ENCODE measurements around the gene TREX2. TPM values are rescaled to one million over a fixed set of nuclear protein-coding genes. Genes with fewer than 3 reads are reported as not detected.
"Not testable (repeated sequence)": the region's sequence is repeated elsewhere in the genome, so short reads cannot be mapped to it uniquely, and the experiment has no call there.

Gene TREX2
- total RNA-seq, 1 experiment from 2014 or later = 1.8 TPM

- Histone ChIP-seq H3K4me3 (ENCODE audit: insufficient read depth, low read depth, low read length) (no peak overlapping the region), H3K27me3 (ENCODE audit: control insufficient read depth, insufficient read depth, low read length) (peaks cover 5% of the 10 kb centered on the region; the same call in 1 of the 2 replicates), H3K36me3 (replicated peaks; ENCODE audit: control insufficient read depth, insufficient read depth, low read length) (no peaks in the 10 kb centered on the region)
- DNase-seq = no peak
Measured at GRCh38 chrX:153407736-153408135, 38.1 kb downstream of the TREX2 start.

DNA sequence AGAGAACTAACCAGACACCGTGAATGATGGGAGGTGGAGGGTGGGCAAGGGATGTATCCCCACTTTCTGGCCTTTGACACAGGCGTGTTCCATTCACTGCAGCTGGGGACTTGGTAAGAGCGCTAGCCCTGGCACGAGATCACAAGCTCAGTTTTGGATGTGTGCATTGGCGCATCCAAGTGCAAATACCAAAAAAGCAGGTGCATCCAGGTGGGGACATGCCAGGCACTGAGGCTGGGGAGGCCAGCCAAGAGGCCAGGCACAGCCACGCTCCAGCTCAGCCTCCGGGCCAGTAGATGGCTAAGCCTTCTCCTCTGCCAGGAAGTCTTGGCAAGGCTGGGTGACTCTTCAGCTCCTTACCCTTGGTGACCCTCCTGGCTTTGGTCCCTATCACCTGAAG, 39.0 kb downstream of the TREX2 start:
- H3K4me3 ChIP-seq (ENCODE audit: insufficient read depth, low read depth, low read length) = no peak overlapping the region
- no peaks in the 10 kb centered on the region for H3K36me3 ChIP-seq (replicated peaks; ENCODE audit: control insufficient read depth, insufficient read depth, low read length)
- no peak for DNase-seq
- H3K27me3 ChIP-seq (ENCODE audit: control insufficient read depth, insufficient read depth, low read length) = peaks cover 4% of the 10 kb centered on the region; the same call in 1 of the 2 replicates

DNA sequence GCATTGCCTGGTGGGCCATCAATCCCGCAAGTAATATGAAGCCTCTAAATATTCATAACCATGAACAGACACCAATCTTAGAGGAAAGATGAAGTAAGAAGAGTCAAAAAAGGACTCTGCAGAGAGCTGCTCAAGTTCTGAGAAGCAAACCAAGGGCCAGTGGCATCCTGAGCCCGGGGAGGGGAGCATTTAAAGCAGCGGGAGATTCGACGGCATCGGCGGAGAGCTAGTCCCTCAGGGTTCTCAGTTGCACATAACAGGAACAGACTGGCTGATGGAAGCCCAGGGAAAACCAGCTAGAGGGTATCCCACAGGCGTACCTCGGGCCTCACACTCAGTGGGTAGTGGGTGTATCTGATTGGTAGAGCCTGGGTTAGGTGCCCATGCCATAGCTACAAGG, 39.8 kb downstream of the TREX2 start:
- no peak for DNase-seq
- Histone ChIP-seq H3K36me3 (replicated peaks; ENCODE audit: control insufficient read depth, insufficient read depth, low read length) (no peaks in the 10 kb centered on the region), H3K27me3 (ENCODE audit: control insufficient read depth, insufficient read depth, low read length) (peaks cover 3% of the 10 kb centered on the region; the same call in 1 of the 2 replicates), H3K4me3 (ENCODE audit: insufficient read depth, low read depth, low read length) (no peak overlapping the region)

DNA sequence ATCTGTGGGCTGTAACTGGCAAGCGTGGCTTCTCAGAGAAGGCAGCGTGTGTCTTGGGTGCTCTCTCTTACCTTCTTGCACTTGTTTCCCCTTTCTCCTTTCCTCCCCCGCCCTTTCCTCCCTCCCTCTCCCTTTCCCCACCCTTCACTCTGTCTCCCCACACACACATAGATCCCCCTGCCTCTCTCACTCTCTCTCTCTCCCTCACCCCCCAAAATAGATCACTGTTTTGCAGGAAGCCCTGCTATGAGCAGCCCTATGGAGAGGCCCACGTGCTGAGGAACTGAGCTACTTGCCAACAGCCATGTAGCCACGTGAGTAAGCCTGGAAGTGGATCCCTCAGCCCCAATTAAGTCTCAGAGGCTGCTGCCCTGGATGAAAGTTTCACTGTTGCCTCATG, 40.4 kb downstream of the TREX2 start:
- Histone ChIP-seq H3K36me3 (replicated peaks; ENCODE audit: control insufficient read depth, insufficient read depth, low read length) (no peaks in the 10 kb centered on the region), H3K4me3 (ENCODE audit: insufficient read depth, low read depth, low read length) (no peak overlapping the region), H3K27me3 (ENCODE audit: control insufficient read depth, insufficient read depth, low read length) (no peaks in the 10 kb centered on the region)
- no peak for DNase-seq

DNA sequence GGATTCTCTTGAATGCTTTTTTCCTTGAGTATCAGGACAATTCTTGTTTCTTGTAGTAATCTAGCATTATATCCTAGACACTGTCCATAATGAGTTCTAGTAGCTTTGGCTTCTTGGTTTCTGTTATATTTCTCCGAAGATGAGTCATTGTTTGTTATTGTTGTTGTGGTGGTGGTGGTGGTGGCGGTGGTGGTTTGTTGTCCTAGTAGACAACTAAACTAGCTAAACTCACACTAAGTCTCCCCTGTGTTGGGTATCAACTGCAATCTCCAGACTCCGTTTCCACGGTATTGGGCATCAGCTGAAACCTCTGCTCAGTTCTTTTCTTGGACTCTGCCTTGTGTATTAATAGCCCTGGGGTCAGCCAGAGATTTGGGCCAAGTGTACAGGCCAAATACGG, 41.5 kb downstream of the TREX2 start:
- H3K4me3 ChIP-seq (ENCODE audit: insufficient read depth, low read depth, low read length); H3K27me3 ChIP-seq (ENCODE audit: control insufficient read depth, insufficient read depth, low read length); DNase-seq: not testable (repeated sequence)

DNA sequence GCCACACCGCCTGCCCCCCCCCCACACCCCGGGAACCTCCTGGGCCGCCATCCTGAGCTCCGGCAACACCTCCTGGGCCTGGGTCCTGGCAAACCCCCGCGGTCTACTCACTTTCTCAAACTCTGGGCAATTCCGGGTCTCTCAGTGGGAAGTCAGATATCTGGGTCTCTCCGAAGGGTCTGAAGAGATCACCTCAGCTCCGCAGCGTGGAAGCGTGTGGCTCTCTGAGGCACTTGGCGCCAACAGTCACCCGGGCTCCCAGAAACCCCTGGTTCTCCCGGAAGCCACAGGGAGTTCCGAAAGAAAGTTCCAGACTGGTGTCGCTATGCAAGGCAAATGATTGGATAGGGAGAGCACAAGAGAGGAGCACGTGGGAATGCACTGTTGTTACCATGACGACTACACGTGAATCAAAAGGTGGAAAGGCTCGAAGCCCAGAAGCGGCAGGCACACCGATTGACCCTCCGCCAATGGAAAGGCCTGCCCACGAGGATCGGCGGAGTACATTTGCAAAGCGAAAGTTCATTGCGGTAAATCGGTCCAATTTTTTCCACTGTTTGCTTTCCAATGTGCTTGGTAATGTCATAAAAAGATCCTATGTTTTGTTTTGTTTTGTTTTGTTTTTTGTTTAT, 44.6 kb downstream of the TREX2 start, which contains the start of gene PNMA6E:
TSS of gene PNMA6E (minus strand) at position 218 of the 632 bp plus-strand sequence. CDS start 2,501 bp downstream, outside the sequence.
- Histone ChIP-seq H3K27me3 (ENCODE audit: control insufficient read depth, insufficient read depth, low read length) (no peaks in the 10 kb centered on the region), H3K36me3 (replicated peaks; ENCODE audit: control insufficient read depth, insufficient read depth, low read length) (no peaks in the 10 kb centered on the region), H3K4me3 (ENCODE audit: insufficient read depth, low read depth, low read length) (no peak within 1 kb of the TSS)
- no peak for DNase-seq

More for the DNA sequence above, 41.5 kb downstream of the TREX2 start:
- not testable (repeated sequence) for H3K36me3 ChIP-seq (replicated peaks; ENCODE audit: control insufficient read depth, insufficient read depth, low read length)

DNA sequence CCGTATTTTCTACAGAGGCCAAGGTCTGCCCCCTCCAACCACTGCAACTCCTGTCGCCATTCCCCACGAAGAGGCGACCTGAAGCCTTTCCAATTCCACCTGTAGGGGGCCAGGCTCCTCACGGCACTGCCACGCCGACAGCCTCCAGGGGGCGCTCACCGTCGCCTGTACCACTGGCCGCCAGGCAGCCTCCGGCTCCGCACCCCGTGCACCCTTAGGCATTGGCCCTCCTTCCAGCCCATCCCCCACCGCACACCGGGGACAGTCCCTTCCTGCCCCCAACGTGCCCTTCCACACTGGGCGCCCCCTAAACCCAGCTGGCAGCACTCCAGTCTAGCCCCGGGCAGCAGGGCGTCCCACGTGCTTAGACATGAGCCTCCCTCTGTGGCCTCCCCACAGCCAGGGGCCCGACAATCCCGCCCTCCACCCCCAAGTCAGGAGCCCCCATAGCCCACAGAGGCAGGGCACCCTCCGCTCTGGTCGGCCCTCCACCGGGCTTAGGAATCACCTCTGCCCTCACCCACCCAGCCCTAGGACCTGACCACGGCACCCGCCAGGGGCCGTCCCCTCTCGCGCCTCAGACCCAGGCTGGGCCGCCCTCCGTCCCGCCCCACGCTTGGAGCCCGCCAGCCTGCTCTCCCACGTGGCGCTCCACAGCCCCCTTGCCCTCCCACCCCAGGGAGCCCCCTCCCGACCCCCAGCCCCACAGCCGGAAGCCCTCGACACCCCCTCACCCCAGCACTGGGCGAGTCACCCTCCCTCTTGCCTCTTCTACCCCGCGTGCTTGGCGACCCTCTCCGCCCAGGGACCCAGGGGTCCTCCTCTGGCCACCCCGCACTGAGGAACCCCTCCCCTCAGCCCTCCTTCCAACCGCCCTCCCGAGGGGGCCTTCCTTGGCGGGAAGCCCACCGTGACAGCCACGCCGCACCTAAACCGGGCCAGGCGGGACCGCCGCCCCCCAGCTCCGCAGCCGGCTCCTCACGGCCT, 45.4 kb downstream of the TREX2 start:
- H3K36me3 ChIP-seq (replicated peaks; ENCODE audit: control insufficient read depth, insufficient read depth, low read length) = no peaks in the 10 kb centered on the region
- no peak overlapping the region for H3K4me3 ChIP-seq (ENCODE audit: insufficient read depth, low read depth, low read length)
- no peaks in the 10 kb centered on the region for H3K27me3 ChIP-seq (ENCODE audit: control insufficient read depth, insufficient read depth, low read length)
- peak; percentile 94 for DNase-seq

GRCh38 chrX:153398275-153398960, 47.4 kb downstream of the TREX2 start:
- no peaks in the 10 kb centered on the region for H3K36me3 ChIP-seq (replicated peaks; ENCODE audit: control insufficient read depth, insufficient read depth, low read length)
- DNase-seq = no peak

DNA sequence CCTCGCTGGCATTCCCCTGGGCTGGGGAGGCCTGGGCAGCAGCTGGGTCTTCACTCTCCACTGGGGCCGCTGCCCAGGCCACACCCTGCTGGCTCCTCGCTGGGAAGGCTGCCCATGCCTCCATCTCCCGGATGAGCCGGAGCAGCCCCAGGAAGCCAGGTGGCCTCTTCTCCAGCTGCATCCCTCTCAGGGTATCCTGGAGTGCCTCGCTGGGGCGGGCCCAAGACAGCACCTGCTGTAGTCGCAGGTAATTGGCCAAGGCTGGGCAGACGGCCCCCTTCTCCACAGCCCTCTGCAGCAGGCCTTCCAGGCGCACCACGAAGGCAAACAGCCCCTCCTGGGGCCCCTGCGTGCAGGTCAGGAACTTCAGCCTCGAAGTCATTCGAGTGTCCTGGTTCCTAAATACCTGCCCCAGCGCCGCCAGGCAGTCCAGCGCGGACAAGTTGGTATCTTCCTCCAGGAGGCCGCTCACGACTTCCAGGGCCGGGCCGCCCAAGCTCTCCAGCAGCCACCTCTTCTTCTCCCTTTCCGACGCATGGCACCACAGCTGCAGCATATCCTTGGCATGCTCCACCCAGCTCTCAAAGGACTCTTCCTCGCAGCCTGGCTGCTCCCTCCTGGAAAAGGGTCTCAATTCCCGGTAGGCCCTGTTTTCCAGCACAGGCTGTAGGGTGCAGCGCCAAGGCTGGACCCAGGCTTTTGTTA, 48.4 kb downstream of the TREX2 start:
- Histone ChIP-seq H3K4me3 (ENCODE audit: insufficient read depth, low read depth, low read length) (no peak overlapping the region), H3K27me3 (ENCODE audit: control insufficient read depth, insufficient read depth, low read length) (no peaks in the 10 kb centered on the region), H3K36me3 (replicated peaks; ENCODE audit: control insufficient read depth, insufficient read depth, low read length) (no peaks in the 10 kb centered on the region)
- no peak for DNase-seq

More at GRCh38 chrX:153398275-153398960, 47.4 kb downstream of the TREX2 start:
- Histone ChIP-seq H3K4me3 (ENCODE audit: insufficient read depth, low read depth, low read length) (no peak overlapping the region), H3K27me3 (ENCODE audit: control insufficient read depth, insufficient read depth, low read length) (no peaks in the 10 kb centered on the region)

GRCh38 chrX:153396320-153397195, 49.3 kb downstream of the TREX2 start:
- Histone ChIP-seq H3K36me3 (replicated peaks; ENCODE audit: control insufficient read depth, insufficient read depth, low read length) (no peaks in the 10 kb centered on the region), H3K27me3 (ENCODE audit: control insufficient read depth, insufficient read depth, low read length) (no peaks in the 10 kb centered on the region), H3K4me3 (ENCODE audit: insufficient read depth, low read depth, low read length) (no peak overlapping the region)
- no peak for DNase-seq

DNA sequence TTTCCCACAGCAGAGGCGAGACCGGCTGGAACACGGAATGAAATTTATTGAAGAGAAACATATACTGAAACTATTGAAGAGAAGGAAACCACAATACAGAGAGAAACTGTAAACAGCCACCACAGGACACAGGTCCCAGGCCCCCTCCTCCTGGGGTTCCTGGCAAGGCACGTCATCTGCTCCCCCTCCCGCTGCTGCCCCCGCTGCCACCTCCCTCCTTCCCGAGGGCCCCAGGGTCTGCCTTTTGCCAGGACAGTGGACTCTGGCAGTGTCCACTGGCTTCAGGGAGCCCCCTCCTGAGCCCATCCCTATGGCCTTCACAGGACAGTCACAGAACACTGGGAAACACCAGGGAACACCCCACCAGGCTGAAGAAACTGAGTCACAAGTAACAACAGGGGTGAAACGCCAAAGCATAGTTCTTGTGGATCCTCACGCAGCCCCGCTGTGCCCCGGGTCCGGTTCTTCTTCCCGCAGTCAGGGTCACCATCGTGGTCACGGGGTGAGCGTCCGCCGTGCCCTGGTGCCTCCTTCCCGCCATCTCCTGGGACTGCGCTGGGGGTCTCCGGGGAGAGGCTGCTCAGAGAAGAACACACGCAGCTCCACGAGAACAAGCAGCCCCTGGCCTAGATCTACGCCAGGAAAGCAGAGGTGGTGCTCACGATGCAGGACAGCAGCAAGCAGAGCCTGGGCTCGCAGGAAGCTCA, 50.1 kb downstream of the TREX2 start:
- H3K36me3 ChIP-seq (replicated peaks; ENCODE audit: control insufficient read depth, insufficient read depth, low read length) = no peaks in the 10 kb centered on the region
- H3K27me3 ChIP-seq (ENCODE audit: control insufficient read depth, insufficient read depth, low read length) = no peaks in the 10 kb centered on the region
- no peak overlapping the region for H3K4me3 ChIP-seq (ENCODE audit: insufficient read depth, low read depth, low read length)
- peak; percentile 24 for DNase-seq

- peak; percentile 38 for DNase-seq
- no peaks in the 10 kb centered on the region for H3K36me3 ChIP-seq (replicated peaks; ENCODE audit: control insufficient read depth, insufficient read depth, low read length)
- no peak overlapping the region for H3K4me3 ChIP-seq (ENCODE audit: insufficient read depth, low read depth, low read length)
- no peaks in the 10 kb centered on the region for H3K27me3 ChIP-seq (ENCODE audit: control insufficient read depth, insufficient read depth, low read length)
Measured at GRCh38 chrX:153394612-153395011, 51.2 kb downstream of the TREX2 start.
